ENCODE measurements around the gene MACROD2.

Gene MACROD2

GRCh38 chr20:14284443-14284842, 289.1 kb downstream of the MACROD2 start:
- DNase-seq, result no peak

DNA sequence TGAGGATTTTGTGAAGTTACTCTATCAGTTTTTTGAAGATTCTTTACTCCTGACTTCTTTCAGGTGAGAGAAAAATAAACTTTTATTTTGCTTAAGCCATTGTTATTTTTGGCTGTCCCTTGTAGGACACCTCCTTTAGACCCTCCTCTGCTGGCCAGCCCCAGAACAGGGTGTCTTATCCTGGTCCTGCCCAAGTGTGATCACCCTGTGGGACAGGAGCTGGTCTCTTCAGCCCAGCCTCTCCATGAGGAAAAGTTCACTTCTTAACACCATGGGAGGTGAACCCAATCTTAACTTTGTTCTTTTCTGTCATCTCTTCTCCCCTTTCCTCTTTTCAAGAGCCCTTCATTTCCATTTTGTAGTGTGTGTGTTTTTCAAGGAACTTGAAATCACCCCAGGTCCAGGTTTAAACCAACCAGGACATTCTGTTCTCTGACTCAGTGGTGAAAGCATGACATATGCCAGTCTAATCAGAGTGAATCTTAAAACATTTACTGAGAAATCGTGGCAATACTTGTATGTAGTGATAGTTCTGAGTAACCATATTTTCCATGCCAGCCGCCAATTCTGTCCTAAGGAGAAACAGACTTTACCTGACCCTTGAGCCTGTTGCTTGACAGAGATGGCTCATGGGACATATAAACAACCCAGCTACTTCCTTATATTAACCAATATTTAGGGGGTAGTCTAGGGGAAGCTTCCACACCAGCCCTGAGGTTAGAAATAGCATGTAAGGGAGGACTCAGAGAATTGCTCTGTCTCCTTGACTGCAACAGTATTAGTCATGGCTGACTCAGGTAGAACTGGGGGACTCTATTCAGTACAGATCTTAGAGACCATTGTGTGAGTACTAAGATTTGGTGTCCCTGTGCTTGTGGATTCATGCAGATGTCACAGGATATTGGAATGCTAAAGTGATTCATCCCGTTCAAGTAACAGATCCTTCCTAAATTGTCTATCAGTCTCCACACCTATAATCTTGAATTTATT, 293.3 kb downstream of the MACROD2 start:
- DNase-seq, result no peak

DNA sequence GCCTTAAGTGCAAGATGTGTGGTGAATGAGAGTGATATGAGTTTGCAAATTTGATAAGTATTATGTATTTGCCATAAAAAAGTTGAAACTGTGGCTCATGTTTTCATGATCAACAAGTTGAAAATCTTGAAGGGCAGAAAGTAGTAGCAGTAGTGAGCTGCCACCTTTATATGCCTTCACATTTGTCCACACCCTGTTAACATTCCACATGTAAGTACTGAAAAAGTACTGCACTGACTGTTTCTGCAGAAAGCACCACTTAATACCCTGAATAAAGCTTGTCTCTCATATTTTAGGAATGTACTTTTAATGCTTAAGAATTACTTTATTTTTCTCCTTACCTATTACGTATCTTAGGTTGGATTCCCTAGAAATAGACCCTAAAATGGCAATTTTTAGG, 296.2 kb downstream of the MACROD2 start:
- no peak for DNase-seq

- no peak for DNase-seq
Observed at GRCh38 chr20:14295238-14295637, 299.9 kb downstream of the MACROD2 start.

DNA sequence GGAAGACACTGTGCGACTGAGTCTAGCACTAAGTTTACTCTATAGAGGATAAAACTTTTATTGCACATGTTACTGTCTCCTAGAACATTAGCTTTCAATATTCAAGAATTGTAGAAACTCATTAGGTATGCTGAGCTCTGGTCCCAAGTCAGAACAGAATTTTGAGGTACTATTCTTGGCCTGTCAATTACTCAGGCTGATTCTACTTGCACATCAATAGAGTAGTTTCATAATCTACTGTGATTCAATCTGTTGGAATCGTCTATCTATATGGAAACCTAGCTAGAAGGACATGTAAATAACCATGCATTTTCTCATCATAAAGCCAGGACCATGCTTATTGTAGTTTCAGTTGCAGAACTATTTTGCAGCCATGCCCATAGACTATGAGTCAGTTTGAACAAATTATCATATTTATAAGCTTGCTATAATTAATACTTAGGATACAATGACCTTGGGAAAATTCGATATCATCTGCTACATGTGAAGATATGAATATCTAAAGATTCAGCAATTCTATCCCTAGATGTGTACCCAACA, 300.5 kb downstream of the MACROD2 start:
- DNase-seq, result no peak

- no peak for DNase-seq
Observed at GRCh38 chr20:14299831-14300230, 304.5 kb downstream of the MACROD2 start.

- no peak for DNase-seq
Observed at GRCh38 chr20:14303106-14303505, 307.8 kb downstream of the MACROD2 start.

DNA sequence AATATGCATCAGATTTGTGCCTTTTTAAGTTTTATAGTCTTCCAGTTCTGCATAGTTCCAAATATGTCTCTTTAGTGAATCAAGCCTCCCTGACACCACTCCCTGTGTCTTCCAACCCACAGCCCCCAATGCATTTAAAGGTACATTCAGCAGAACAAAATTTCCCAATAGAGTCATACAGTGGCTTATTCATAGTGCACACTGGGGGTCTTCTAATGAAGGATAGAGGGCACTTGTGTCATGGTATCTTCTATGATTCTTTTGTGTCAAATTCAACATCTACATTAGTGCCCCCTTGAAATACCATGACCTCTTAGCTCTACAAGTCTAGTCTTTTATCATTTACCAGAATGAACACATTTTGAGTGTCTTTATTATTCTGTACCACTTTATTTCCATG, 308.3 kb downstream of the MACROD2 start:
- no peak for DNase-seq

DNA sequence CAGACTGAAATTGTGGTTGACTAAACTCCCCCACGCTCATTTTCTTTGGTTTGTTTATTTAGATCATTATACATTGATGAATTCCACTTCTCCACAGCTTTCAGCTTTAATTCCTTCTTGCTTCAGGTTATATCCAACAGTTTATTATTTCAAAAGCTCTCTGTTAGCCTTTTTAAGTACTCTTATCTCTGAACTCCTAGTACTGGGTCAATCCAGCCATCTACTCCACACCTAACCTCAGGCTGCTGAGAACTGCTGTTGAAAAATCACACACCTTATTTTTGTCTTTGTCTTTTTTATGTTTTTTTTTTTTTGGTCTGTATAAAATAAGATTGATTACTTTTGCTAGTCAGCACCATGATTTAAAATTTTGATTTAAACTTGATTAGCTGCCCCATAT, 309.2 kb downstream of the MACROD2 start:
- DNase-seq, result no peak

- no peak for DNase-seq
Observed at GRCh38 chr20:14307956-14308355, 312.6 kb downstream of the MACROD2 start.

DNA sequence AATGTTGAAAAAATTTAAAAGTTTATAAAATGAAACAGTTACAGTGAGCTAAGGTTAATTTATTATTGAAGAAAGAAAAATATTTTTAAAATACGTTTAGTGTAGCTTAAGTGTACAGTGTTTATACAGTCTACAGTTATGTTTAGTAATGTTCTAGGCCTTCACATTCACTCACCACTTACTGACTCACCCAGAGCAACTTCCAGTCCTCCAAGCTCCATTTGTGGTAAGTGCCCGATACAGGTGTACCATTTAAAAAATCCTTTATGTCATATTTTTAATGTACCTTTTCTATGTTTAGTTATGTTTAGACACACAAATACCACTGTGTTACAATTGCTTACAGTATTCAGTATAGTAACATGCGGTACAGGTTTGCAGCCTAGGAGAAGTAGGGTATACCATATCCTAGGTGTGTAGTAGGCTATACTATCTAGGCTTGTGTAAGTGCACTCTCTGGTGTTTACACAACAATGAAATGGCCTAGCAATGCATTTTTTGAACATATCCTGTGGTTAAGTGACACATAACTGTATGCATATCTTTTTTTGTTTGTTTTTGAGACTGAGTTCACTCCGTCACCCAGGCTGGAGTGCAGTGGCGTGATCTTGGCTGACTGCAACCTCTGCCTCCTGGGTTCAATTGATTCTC, 315.8 kb downstream of the MACROD2 start:
- DNase-seq, result no peak

- no peak for DNase-seq
Observed at GRCh38 chr20:14312001-14312400, 316.7 kb downstream of the MACROD2 start.

DNA sequence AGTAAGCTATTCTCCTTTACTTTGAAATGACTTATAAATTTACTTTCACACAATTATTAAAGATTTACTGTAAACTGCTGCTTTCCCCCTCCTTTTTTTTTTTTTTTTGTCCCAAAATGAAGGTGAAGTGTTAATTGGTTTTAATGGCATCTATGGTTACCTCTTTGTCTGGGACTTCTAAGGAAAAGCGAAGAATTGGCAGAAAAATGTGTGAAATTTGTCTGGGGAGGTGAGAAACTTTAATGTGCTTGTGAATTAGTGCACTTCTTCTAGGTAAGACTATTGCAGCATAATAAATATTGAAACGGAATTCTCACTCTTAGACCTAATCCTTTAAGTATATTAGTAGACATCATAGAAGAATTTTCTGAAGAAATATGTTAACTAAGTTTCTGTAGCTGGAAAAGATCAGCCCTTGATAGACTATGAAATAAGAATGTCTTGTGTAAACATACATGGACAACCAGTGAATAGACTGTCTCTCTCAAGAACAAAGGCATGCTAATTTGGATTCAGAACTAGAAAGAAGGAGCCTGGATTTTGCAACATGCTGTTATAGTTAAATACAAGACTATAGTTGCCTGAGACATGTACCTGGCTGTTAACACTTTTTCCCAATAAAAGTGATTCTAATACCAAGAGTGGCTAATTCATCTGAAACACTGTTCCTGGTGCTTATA, 318.2 kb downstream of the MACROD2 start:
- no peak for DNase-seq

- no peak for DNase-seq
Observed at GRCh38 chr20:14319704-14320103, 324.4 kb downstream of the MACROD2 start.

GRCh38 chr20:14331646-14332045, 336.3 kb downstream of the MACROD2 start:
- DNase-seq, result no peak

DNA sequence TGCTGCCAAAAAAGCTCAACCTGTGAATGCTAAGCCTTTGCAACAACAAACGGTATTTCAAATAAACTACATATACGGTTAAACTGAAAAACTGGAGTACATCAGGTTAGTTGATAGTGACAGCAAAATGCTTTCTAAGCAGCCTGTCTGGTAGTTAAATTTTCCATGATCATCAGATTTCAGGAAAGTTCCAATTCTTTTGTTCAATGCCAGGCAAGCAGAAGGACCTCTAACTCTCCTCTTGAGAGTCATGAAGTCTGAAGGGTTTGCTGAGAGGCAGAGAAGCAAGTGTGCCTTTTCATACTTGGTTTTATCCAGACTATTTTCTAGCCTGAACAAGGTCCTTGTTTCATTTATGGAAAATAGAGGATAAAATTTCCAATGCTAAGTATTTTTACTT, 337.6 kb downstream of the MACROD2 start:
- DNase-seq, result no peak

GRCh38 chr20:14333721-14334120, 338.4 kb downstream of the MACROD2 start:
- DNase-seq, result no peak

DNA sequence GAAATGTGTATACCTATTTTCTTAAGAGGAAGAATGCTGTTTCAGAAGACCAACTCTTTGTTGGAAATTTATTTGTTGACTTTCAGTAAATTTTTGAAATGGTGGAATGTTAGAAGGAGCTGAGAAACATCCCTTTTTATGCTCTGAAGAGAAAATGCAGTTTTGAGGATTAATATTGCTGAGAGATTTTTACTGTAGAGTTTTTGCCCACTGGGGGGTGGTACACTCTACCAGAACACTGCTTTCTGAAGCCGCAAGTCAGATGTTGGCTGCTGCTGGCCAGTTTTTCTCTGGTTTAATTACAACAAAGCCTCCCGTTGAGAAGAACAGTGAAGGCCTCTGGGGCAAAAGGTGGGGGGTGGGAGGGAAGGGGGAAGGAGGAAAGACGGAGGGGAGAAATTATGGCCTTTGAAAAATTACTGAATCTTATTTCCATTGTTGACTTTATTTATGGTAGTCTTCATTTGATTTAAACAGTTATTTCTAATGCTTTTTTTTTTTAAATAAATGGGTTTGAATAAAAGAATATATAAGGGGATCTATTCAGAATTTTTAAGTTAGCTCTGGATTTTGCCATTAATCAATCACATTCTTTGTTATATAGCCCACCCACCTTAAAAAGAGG, 339.1 kb downstream of the MACROD2 start:
- DNase-seq, result no peak

DNA sequence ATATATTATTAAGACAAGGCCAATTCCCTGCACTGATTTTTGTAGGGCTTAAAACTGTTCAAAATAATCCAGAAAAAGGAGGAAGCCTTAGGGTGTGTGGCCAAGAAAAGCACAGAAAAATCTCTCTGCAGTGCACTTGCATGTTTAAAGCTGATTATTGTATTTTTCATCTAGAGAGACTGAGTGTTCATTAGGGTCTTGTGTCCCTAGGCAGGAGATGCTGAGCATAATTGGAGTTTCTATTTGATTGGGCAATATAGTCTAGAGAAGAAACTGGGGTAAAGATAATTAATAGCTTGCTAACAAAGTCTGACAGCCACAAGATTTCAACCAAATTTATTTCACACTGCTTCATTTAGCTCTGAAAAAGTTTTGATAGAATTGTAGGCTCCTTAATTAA, 339.7 kb downstream of the MACROD2 start:
- DNase-seq, result no peak

DNA sequence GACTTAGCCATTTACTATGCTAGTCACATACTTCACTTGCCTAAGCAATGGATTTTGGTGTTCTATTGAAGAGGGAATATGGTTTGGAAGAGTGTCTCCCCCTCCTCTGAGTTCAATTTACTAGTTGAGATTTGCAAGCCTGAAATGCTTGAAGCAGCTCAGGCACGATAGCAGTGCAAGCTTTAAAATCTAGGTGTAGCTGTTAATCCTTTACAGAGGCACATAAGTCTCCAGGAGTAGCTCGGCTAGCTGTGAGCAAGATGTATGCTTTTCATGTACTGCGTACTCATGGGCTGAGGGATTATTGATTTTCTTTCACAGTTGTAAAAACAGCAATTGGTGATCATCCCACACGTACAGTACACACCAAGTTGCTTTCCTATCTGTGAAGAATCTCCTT, 341.4 kb downstream of the MACROD2 start:
- no peak for DNase-seq

- no peak for DNase-seq
Observed at GRCh38 chr20:14337400-14338171, 342.3 kb downstream of the MACROD2 start, which contains the start of gene FLRT3. Gene FLRT3, minus strand, starts transcription at chr20:14337612. Its CDS starts 10,106 bp downstream, at chr20:14327506.

- no peak for DNase-seq
Observed at GRCh38 chr20:14341801-14342200, 346.5 kb downstream of the MACROD2 start.
